HL-60/S4 (cell line): ENCODE measurements around the gene PPP6R1.

Source experiments
- in situ Hi-C: fragments of 300-500 bp; cut with MboI; formaldehyde crosslinking; loops from 2 replicates; pipeline ENCODE4 v1.14.3; 2022; ENCODE audit warnings: low sequenced_read_pairs

Gene PPP6R1

GRCh38 chr19:55186080-55186479 is 72.7 kb downstream of the PPP6R1 start:
- in situ Hi-C loops = no loop called here

GRCh38 chr19:55181740-55182139 is 77.1 kb downstream of the PPP6R1 start:
- in situ Hi-C loops = no loop called here
